Measurements from ENCODE around the gene B3GALT4. TPM values are rescaled to one million over a fixed set of nuclear protein-coding genes. Genes with fewer than 3 reads are reported as not detected.
"Not testable (repeated sequence)": the region's sequence is repeated elsewhere in the genome, so short reads cannot be mapped to it uniquely, and the experiment has no call there.

Gene B3GALT4
- total RNA-seq, 1 experiment from 2014 or later = 18.2 TPM

DNA sequence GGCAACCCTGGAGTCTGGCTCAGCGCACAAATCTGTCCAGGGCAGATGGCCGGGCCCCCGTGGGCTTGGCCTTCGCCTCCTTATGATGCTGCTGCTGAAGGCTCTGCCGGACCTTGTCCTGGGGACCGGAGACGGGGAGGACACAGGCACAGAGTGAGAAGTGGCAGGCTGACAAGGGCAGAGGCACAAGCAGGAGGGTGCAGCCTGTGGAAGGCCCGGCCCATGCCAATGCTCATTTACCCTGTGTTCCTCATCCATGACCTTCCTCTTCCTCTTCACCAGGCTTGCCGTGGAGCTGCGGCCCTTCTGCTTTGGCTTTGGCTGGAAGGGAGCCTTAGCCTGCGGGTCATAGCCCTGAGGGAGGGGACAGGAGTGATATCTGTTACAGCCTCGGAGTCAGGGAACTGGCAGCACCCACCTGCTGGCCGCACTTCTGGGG, 2.4 kb downstream of the B3GALT4 start:
- intact Hi-C loops (cut with micrococcal nuclease; ENCODE audit: unreplicated experiment) = no loop called here
- no peaks in the 10 kb centered on the region for H3K27me3 Mint-ChIP-seq (ENCODE audit: unreplicated experiment)
- no TSS peak for BruUV-seq (replicated peaks)
- H3K9me3 Mint-ChIP-seq (ENCODE audit: low read depth, unreplicated experiment) = no peaks in the 10 kb centered on the region
- peaks cover 97% of the 10 kb centered on the region for H3K36me3 Mint-ChIP-seq (ENCODE audit: insufficient read depth, unreplicated experiment)
- TF ChIP-seq, protein P1, sequence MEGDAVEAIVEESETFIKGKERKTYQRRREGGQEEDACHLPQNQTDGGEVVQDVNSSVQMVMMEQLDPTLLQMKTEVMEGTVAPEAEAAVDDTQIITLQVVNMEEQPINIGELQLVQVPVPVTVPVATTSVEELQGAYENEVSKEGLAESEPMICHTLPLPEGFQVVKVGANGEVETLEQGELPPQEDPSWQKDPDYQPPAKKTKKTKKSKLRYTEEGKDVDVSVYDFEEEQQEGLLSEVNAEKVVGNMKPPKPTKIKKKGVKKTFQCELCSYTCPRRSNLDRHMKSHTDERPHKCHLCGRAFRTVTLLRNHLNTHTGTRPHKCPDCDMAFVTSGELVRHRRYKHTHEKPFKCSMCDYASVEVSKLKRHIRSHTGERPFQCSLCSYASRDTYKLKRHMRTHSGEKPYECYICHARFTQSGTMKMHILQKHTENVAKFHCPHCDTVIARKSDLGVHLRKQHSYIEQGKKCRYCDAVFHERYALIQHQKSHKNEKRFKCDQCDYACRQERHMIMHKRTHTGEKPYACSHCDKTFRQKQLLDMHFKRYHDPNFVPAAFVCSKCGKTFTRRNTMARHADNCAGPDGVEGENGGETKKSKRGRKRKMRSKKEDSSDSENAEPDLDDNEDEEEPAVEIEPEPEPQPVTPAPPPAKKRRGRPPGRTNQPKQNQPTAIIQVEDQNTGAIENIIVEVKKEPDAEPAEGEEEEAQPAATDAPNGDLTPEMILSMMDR (IDR thresholded peaks at IDR 0.05; ENCODE audit: unreplicated experiment) = no peak
- H3K4me3 Mint-ChIP-seq (ENCODE audit: low read depth, unreplicated experiment) = no peak overlapping the region
- H3K4me1 Mint-ChIP-seq (ENCODE audit: low read depth, unreplicated experiment) = peaks cover 38% of the 10 kb centered on the region
- CTCF ChIA-PET = interaction anchor here (0.5 to 1.3 kb wide), 4 partner anchors 9 to 54 kb away, joined by 3 to 5 read pairs (median 5); no protein-coding TSS in a partner anchor
- no peak for DNase-seq
- peak overlapping the region; percentile 62 for H3K27ac Mint-ChIP-seq (ENCODE audit: unreplicated experiment)

- intact Hi-C loops (cut with micrococcal nuclease; ENCODE audit: unreplicated experiment) = no loop called here
- Mint-ChIP-seq H3K4me3 (ENCODE audit: low read depth, unreplicated experiment) (no peak overlapping the region), H3K36me3 (ENCODE audit: insufficient read depth, unreplicated experiment) (peaks cover 92% of the 10 kb centered on the region), H3K4me1 (ENCODE audit: low read depth, unreplicated experiment) (peaks cover 31% of the 10 kb centered on the region), H3K27me3 (ENCODE audit: unreplicated experiment) (no peaks in the 10 kb centered on the region), H3K9me3 (ENCODE audit: low read depth, unreplicated experiment) (no peaks in the 10 kb centered on the region), H3K27ac (ENCODE audit: unreplicated experiment) (peak overlapping the region; percentile 62)
- CTCF ChIA-PET = interaction anchor here (0.5 to 1.3 kb wide), 4 partner anchors 8 to 54 kb away, joined by 3 to 5 read pairs (median 5); no protein-coding TSS in a partner anchor
- peak; percentile 86 for DNase-seq
- no TSS peak for BruUV-seq (replicated peaks)
- TF ChIP-seq, protein P1 (IDR thresholded peaks at IDR 0.05; ENCODE audit: unreplicated experiment) = peak; percentile 98
Observed at GRCh38 chr6:33279971-33280511, 3.1 kb downstream of the B3GALT4 start.

- DNase-seq = no peak
- CTCF ChIA-PET = no interaction called here
- peak overlapping the region; percentile 62 for H3K27ac Mint-ChIP-seq (ENCODE audit: unreplicated experiment)
- no TSS peak for BruUV-seq (replicated peaks)
- H3K36me3 Mint-ChIP-seq (ENCODE audit: insufficient read depth, unreplicated experiment) = peaks cover 87% of the 10 kb centered on the region
- H3K4me3 Mint-ChIP-seq (ENCODE audit: low read depth, unreplicated experiment) = no peak overlapping the region
- TF ChIP-seq, protein P1 (IDR thresholded peaks at IDR 0.05; ENCODE audit: unreplicated experiment) = no peak
- peaks cover 26% of the 10 kb centered on the region for H3K4me1 Mint-ChIP-seq (ENCODE audit: low read depth, unreplicated experiment)
- no peaks in the 10 kb centered on the region for H3K27me3 Mint-ChIP-seq (ENCODE audit: unreplicated experiment)
- H3K9me3 Mint-ChIP-seq (ENCODE audit: low read depth, unreplicated experiment) = no peaks in the 10 kb centered on the region
- intact Hi-C loops (cut with micrococcal nuclease; ENCODE audit: unreplicated experiment) = no loop called here
Observed at GRCh38 chr6:33280539-33280938, 3.6 kb downstream of the B3GALT4 start.

GRCh38 chr6:33285214-33285613, 8.3 kb downstream of the B3GALT4 start:
- H3K27me3 Mint-ChIP-seq (ENCODE audit: unreplicated experiment); CTCF ChIA-PET; H3K9me3 Mint-ChIP-seq (ENCODE audit: low read depth, unreplicated experiment); BruUV-seq (replicated peaks); H3K27ac Mint-ChIP-seq (ENCODE audit: unreplicated experiment); DNase-seq; intact Hi-C loops (cut with micrococcal nuclease; ENCODE audit: unreplicated experiment); H3K4me3 Mint-ChIP-seq (ENCODE audit: low read depth, unreplicated experiment): not testable (repeated sequence)
- H3K4me1 Mint-ChIP-seq (ENCODE audit: low read depth, unreplicated experiment) = peaks cover 35% of the 10 kb centered on the region
- peaks cover 77% of the 10 kb centered on the region for H3K36me3 Mint-ChIP-seq (ENCODE audit: insufficient read depth, unreplicated experiment)

All from Calu3 (cell line).